Loucy (cell line): ENCODE results near the gene C5orf47.

Source experiments
- H2AFZ ChIP-seq: fragments of 200-600 bp; sonication (generic); 2 replicates; pipeline ENCODE4 v1.6.0; 2016; ENCODE audit warnings: antibody characterized with exemption, mild to moderate bottlenecking, low read length, moderate library complexity
- H3F3A ChIP-seq: fragments of 200-600 bp; 2 replicates; pipeline ENCODE4 v1.6.0; 2016; ENCODE audit warnings: antibody characterized with exemption, low read depth, mild to moderate bottlenecking
- H3K27me3 ChIP-seq: fragments of 200-600 bp; sonication (generic); 2 replicates; pipeline ENCODE4 v1.6.1; 2014; ENCODE audit warnings: low read length, mild to moderate bottlenecking; ENCODE audit not compliant: insufficient read depth, poor library complexity, severe bottlenecking
- H3K36me3 ChIP-seq: fragments of 200-600 bp; sonication (generic); 2 replicates; pipeline ENCODE4 v1.6.1; 2016; ENCODE audit warnings: low read length; ENCODE audit not compliant: insufficient read depth
- H3K4me1 ChIP-seq: fragments of 200-600 bp; sonication (generic); 2 replicates; pipeline ENCODE4 v1.5.1; 2014; ENCODE audit warnings: low read length, mild to moderate bottlenecking; ENCODE audit not compliant: insufficient read depth, poor library complexity, severe bottlenecking
- H3K4me2 ChIP-seq: fragments of 200-600 bp; sonication (generic); 2 replicates; pipeline ENCODE4 v1.6.0; 2014; ENCODE audit warnings: antibody characterized with exemption, low read length, low read depth, mild to moderate bottlenecking; ENCODE audit not compliant: poor library complexity, severe bottlenecking
- H3K4me3 ChIP-seq: fragments of 200-600 bp; sonication (generic); 2 replicates; pipeline ENCODE4 v1.5.1; 2014; ENCODE audit warnings: low read length, mild to moderate bottlenecking, mixed read lengths; ENCODE audit not compliant: poor library complexity, severe bottlenecking
- H3K79me2 ChIP-seq: fragments of 200-600 bp; sonication (generic); 2 replicates; pipeline ENCODE4 v1.6.1; 2014; ENCODE audit warnings: low read length; ENCODE audit not compliant: insufficient read depth
- H3K9ac ChIP-seq: fragments of 200-600 bp; sonication (generic); 2 replicates; pipeline ENCODE4 v1.6.0; 2014; ENCODE audit warnings: mild to moderate bottlenecking, low read depth, low read length, moderate library complexity; ENCODE audit not compliant: poor library complexity, severe bottlenecking
- H3K9me2 ChIP-seq: fragments of 200-600 bp; sonication (generic); replicated peaks from 2 replicates; pipeline ENCODE4 v1.6.1; 2016; ENCODE audit warnings: low read depth, low read length, mixed read lengths
- H3K9me3 ChIP-seq: fragments of 200-600 bp; sonication (generic); 2 replicates; pipeline ENCODE4 v1.6.1; 2014; ENCODE audit warnings: mild to moderate bottlenecking, antibody characterized with exemption, low read length, low read depth; ENCODE audit not compliant: insufficient read depth
- H4K20me1 ChIP-seq: fragments of 200-600 bp; sonication (generic); 2 replicates; pipeline ENCODE4 v1.6.0; 2014; ENCODE audit warnings: antibody characterized with exemption, low read length, mild to moderate bottlenecking; ENCODE audit not compliant: insufficient read depth, poor library complexity, severe bottlenecking
- CTCF ChIP-seq: fragments of 200-600 bp; sonication (generic); conservative IDR thresholded peaks from 2 replicates; pipeline ENCODE4 v1.5.1; 2014; ENCODE audit warnings: mild to moderate bottlenecking, antibody characterized with exemption, low read length
- EZH2phosphoT487 ChIP-seq: fragments of 200-600 bp; IDR thresholded peaks from 2 replicates; pipeline ENCODE4 v1.6.1; 2018; ENCODE audit warnings: antibody characterized with exemption, mild to moderate bottlenecking, moderate library complexity, borderline replicate concordance

Gene C5orf47

GRCh38 chr5:173989432-173990082 lies 587 bp downstream of the C5orf47 start:
- Histone ChIP-seq H3K4me3 (no peak overlapping the region), H3K9ac (no peak overlapping the region), H3K4me1 (no peaks in the 10 kb centered on the region), H2AFZ (no peak overlapping the region), H3K9me2 (no peaks in the 10 kb centered on the region), H3K79me2 (no peaks in the 10 kb centered on the region), H3K27me3 (no peaks in the 10 kb centered on the region), H4K20me1 (no peaks in the 10 kb centered on the region), H3K9me3 (no peaks in the 10 kb centered on the region), H3K4me2 (no peak overlapping the region), H3F3A (no peaks in the 10 kb centered on the region), H3K36me3 (no peaks in the 10 kb centered on the region)
- no peak for TF ChIP-seq CTCF
- no peak for TF ChIP-seq EZH2phosphoT487

- Histone ChIP-seq H4K20me1 (no peaks in the 10 kb centered on the region), H3F3A (no peaks in the 10 kb centered on the region), H3K4me2 (no peak overlapping the region), H3K36me3 (no peaks in the 10 kb centered on the region), H3K27me3 (no peaks in the 10 kb centered on the region), H3K9me3 (no peaks in the 10 kb centered on the region), H3K4me1 (no peaks in the 10 kb centered on the region), H3K79me2 (no peaks in the 10 kb centered on the region), H3K4me3 (no peak overlapping the region), H3K9ac (no peak overlapping the region), H3K9me2 (no peaks in the 10 kb centered on the region), H2AFZ (no peak overlapping the region)
- no peak for TF ChIP-seq EZH2phosphoT487
- TF ChIP-seq CTCF, result no peak
Measured at GRCh38 chr5:173997331-173997730, 8.4 kb downstream of the C5orf47 start.

- no peak for TF ChIP-seq CTCF
- no peak for TF ChIP-seq EZH2phosphoT487
- no peaks in the 10 kb centered on the region for H3K27me3 ChIP-seq
Measured at GRCh38 chr5:173998531-173998930, 9.6 kb downstream of the C5orf47 start.

More at GRCh38 chr5:173998531-173998930, 9.6 kb downstream of the C5orf47 start:
- H2AFZ ChIP-seq, result no peak overlapping the region
- no peaks in the 10 kb centered on the region for H3K9me3 ChIP-seq
- H3K9me2 ChIP-seq, result no peaks in the 10 kb centered on the region
- H3K4me2 ChIP-seq, result no peak overlapping the region
- H3K4me3 ChIP-seq, result no peak overlapping the region
- no peaks in the 10 kb centered on the region for H3K36me3 ChIP-seq
- no peak overlapping the region for H3K9ac ChIP-seq
- no peaks in the 10 kb centered on the region for H3K79me2 ChIP-seq
- H3K4me1 ChIP-seq, result no peaks in the 10 kb centered on the region
- H4K20me1 ChIP-seq, result no peaks in the 10 kb centered on the region
- H3F3A ChIP-seq, result no peaks in the 10 kb centered on the region
